Large intestine (tissue), 12 donors: ENCODE measurements around the gene S100A11. TPM values are rescaled to one million over a fixed set of nuclear protein-coding genes. Genes with fewer than 3 reads are reported as not detected.
"Not testable (repeated sequence)": the region's sequence is repeated elsewhere in the genome, so short reads cannot be mapped to it uniquely, and the experiment has no call there.

ENCODE experiments used
- DNase-seq, 2 donors: peaks; one replicate each; pipeline versions ENCODE4 v3.0.0 to v3.0.0-alpha.2; 2013
- H3K27ac ChIP-seq: one replicate; pipeline ENCODE4 v1.5.1; 2013; ENCODE audit warnings: low read length
- H3K27me3 ChIP-seq: 2 replicates; pipeline ENCODE4 v1.6.1; 2013; ENCODE audit warnings: low read length; ENCODE audit not compliant: control insufficient read depth, insufficient read depth
- H3K36me3 ChIP-seq: 2 replicates; pipeline ENCODE4 v1.6.1; 2013; ENCODE audit warnings: low read length; ENCODE audit not compliant: control insufficient read depth, insufficient read depth
- H3K4me1 ChIP-seq: one replicate; pipeline ENCODE4 v1.6.1; 2013; ENCODE audit warnings: low read length; ENCODE audit not compliant: control insufficient read depth, insufficient read depth
- H3K4me3 ChIP-seq: one replicate; pipeline ENCODE4 v1.5.1; 2013; ENCODE audit warnings: low read length
- H3K9me3 ChIP-seq: one replicate; pipeline ENCODE4 v1.6.1; 2013; ENCODE audit warnings: mild to moderate bottlenecking, low read depth, low read length, moderate library complexity; ENCODE audit not compliant: control insufficient read depth
- WGBS: methylation state at CpG from one replicate; pipeline ENCODE4 v1.1.5; 2013; ENCODE audit warnings: low lambda C conversion rate; ENCODE audit not compliant: insufficient coverage; 5-methylcytosine and 5-hydroxymethylcytosine counted together
- long read RNA-seq, 11 donors: transcript quantifications; one replicate each; lab custom pipeline, GENCODE V29; 2026
- polyA plus RNA-seq: library from polyadenylated mRNA; unstranded; fragments of 120-200 nt; gene quantifications from one replicate; pipeline ENCODE4 v1.2.1, GENCODE V29; 2013

Gene S100A11
- 314 TPM for polyA plus RNA-seq
- long read RNA-seq, donor 1, transcript S100A11-201 (3 exons, 594 nt): major isoform, 118 of 126 reads
- long read RNA-seq, donor 1, partial matches to known transcripts: 8 of 126 reads
- long read RNA-seq, donor 1, other reads (novel, unspliced or antisense): 0 of 126 reads
- long read RNA-seq, donor 2, transcript S100A11-201 (3 exons, 594 nt): major isoform, 284 of 330 reads
- long read RNA-seq, donor 2, partial matches to known transcripts: 41 of 330 reads
- long read RNA-seq, donor 2, other reads (novel, unspliced or antisense): 5 of 330 reads
- long read RNA-seq, donor 3: 0 reads
- long read RNA-seq, donor 4, transcript S100A11-201 (3 exons, 594 nt): major isoform, 22 of 22 reads
- long read RNA-seq, donor 4, partial matches to known transcripts: 0 of 22 reads
- long read RNA-seq, donor 4, other reads (novel, unspliced or antisense): 0 of 22 reads
- long read RNA-seq, donor 5, transcript S100A11-201 (3 exons, 594 nt): major isoform, 75 of 83 reads
- long read RNA-seq, donor 5, partial matches to known transcripts: 8 of 83 reads
- long read RNA-seq, donor 5, other reads (novel, unspliced or antisense): 0 of 83 reads
- long read RNA-seq, donor 6, transcript S100A11-201 (3 exons, 594 nt): major isoform, 197 of 218 reads
- long read RNA-seq, donor 6, partial matches to known transcripts: 21 of 218 reads
- long read RNA-seq, donor 6, other reads (novel, unspliced or antisense): 0 of 218 reads
- long read RNA-seq, donor 7, transcript S100A11-201 (3 exons, 594 nt): major isoform, 167 of 193 reads
- long read RNA-seq, donor 7, partial matches to known transcripts: 26 of 193 reads
- long read RNA-seq, donor 7, other reads (novel, unspliced or antisense): 0 of 193 reads
- long read RNA-seq, donor 8, transcript S100A11-201 (3 exons, 594 nt): major isoform, 309 of 333 reads
- long read RNA-seq, donor 8, partial matches to known transcripts: 16 of 333 reads
- long read RNA-seq, donor 8, other reads (novel, unspliced or antisense): 8 of 333 reads
- long read RNA-seq, donor 9, transcript S100A11-201 (3 exons, 594 nt): major isoform, 169 of 176 reads
- long read RNA-seq, donor 9, partial matches to known transcripts: 7 of 176 reads
- long read RNA-seq, donor 9, other reads (novel, unspliced or antisense): 0 of 176 reads
- long read RNA-seq, donor 10, transcript S100A11-201 (3 exons, 594 nt): major isoform, 213 of 231 reads
- long read RNA-seq, donor 10, partial matches to known transcripts: 18 of 231 reads
- long read RNA-seq, donor 10, other reads (novel, unspliced or antisense): 0 of 231 reads
- long read RNA-seq, donor 11, transcript S100A11-201 (3 exons, 594 nt): major isoform, 179 of 194 reads
- long read RNA-seq, donor 11, partial matches to known transcripts: 15 of 194 reads
- long read RNA-seq, donor 11, other reads (novel, unspliced or antisense): 0 of 194 reads

DNA sequence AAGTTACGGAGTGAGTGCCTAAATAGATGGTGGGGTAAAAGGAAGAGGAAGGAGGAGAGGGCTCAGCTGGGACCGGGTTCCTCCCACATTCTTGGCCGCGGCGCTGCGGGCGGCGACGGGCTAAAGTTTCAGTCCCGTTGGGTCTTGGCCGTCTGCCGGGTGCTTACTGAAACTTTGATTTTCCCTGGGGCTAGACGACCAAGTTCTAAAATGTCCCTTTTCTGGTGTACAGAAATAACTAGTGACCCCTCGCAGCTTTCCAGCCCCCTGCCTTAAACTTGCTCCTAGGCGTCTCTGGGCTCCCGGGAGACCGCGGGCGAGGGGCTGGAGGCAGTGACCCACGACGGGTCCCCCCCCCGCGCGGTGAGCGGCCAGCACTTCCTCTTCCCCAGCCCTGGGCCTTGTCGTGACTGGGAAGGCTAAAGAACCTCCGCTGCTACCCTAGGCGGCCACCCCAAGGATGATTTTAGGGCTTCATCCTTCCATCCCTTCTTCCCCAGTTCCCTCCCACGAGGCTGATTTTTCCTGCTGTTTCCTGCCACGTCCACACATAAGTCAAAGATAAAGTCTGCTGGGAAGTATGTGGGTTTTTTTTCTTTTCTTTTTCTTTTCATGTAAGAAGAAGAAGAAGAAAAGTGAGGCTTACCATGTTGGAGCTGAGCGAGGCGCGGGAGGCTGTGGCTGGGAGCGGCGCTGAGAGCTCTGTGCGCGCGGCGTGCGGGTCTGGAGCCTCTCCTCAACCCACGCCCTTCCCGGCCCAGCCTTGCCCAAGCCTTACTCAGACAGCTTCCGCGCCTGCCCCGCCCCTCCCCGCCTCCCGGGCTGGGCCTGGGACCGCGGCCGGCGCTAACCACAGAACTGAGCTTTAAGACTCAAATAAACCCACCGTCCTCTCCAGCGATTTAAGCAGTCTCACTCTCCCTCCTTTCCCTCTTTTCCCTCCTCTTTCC lies at the start of gene S100A11:
TSS of gene S100A11 (minus strand) at position 738 of the 950 bp plus-strand sequence. CDS start at position 649, 89 bp downstream.
- peak within 1 kb of the TSS; percentile 76 for H3K4me3 ChIP-seq
- DNase-seq: peak; percentile 86 to 91
- H3K36me3 ChIP-seq: peaks cover 18% of the 10 kb centered on the region
- H3K4me1 ChIP-seq: peaks cover 23% of the 10 kb centered on the region
- H3K9me3 ChIP-seq: no peaks in the 10 kb centered on the region
- H3K27ac ChIP-seq: peak within 1 kb of the TSS; percentile 93
- WGBS: 0% methylated on average over 2 of the region's 53 CpGs
- no peaks in the 10 kb centered on the region for H3K27me3 ChIP-seq

DNA sequence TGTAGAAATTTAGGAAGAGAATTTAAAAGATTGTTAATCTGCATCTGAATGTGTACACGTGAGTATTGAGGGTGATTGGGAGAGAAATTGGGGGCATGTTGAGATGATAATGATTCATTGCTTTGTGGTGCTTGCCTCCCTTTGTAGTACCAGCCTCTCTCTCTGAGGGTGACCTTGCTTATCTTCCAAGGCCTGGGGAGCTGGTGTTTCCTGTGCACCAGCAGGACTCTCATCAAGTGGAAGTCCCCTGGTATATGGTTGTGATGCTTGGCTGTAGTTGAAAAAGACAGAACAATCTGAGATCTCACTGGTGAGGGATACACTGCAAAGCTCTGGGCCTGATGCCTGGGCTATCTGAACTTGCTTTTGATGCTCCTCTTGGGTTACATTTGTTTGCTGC lies 48.0 kb upstream of the S100A11 start:
- H3K4me1 ChIP-seq: peaks cover 1% of the 10 kb centered on the region
- no peak for DNase-seq
- no peaks in the 10 kb centered on the region for H3K9me3 ChIP-seq
- peaks cover 22% of the 10 kb centered on the region for H3K27me3 ChIP-seq
- no peaks in the 10 kb centered on the region for H3K36me3 ChIP-seq
- no peak overlapping the region for H3K4me3 ChIP-seq
- no peak overlapping the region for H3K27ac ChIP-seq
- WGBS: no CpG with 5 or more reads among the region's 1 CpG

DNA sequence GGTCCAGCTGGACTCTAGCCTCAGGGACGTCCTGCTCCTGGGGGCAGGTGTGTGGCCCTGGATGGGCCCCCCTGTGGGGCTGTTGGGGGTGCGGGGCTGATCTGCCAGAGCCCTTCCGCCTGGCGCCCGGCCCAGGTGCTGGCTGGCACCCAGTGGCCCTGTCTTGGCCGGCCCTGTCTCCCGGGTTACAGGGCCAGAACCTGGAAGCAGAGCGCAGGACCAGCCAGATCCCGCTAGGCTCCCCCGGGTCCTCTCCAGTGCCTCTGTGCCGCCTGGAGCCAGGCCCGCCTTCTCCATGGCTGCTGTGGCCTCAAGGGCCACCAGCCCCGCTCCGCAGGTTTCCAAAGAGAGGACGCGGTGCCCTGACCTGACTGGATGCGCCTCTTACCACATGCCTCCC lies 44.2 kb upstream of the S100A11 start:
- H3K4me3 ChIP-seq, DNase-seq, H3K27ac ChIP-seq, H3K36me3 ChIP-seq, H3K9me3 ChIP-seq, H3K4me1 ChIP-seq: not testable (repeated sequence)
- H3K27me3 ChIP-seq: peaks cover 13% of the 10 kb centered on the region
- no CpG with 5 or more reads among the region's 17 CpGs for WGBS

DNA sequence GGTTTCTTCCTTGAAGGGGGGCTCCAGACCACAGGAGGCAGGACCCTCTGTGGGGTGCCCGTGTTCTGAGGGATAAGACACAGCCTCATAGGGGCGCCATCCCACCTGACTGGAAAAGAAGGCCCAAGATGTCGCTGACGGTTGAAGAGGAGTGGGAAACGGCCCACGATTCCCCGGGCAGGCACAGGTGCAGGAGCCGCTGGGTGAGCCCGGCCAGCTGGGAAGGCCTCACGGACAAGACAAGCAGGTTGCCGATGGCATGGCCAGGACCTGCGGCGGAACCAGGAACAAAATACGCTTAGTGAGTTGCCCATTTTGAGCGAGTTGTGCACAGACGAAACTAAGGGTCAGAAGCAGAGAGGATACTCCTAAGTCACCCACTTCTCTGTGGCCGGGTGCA lies 43.7 kb upstream of the S100A11 start:
- not testable (repeated sequence) for H3K36me3 ChIP-seq, H3K9me3 ChIP-seq, H3K27me3 ChIP-seq, H3K4me3 ChIP-seq, H3K27ac ChIP-seq, H3K4me1 ChIP-seq, DNase-seq
- no CpG with 5 or more reads among the region's 17 CpGs for WGBS

DNA sequence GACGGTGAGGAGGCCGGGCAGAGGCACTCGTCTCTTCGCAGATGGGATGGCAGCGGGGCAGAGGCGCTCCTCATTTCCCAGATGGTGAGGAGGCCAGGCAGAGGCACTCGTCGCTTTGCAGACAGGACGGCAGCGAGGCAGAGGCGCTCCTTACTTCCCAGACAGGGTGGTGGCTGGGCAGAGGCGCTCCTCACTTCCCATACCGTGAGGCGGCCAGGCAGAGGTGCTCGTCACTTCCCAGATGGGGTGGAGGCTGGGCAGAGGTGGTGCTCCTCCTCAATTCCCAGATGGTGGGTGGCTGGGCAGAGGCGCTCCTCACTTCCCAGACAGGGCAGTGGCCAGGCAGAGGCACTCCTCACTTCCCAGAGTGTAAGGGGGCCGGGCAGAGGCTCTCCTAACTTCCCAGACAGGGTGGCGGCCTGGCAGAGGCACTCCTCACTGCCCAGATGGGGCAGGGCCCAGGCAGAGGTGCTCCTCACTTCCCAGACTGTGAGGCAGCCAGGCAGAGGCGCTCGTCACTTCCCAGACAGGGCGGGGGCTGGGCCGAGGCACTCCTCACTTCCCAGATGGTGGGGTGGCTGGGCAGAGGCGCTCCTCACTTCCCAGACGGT lies 42.1 kb upstream of the S100A11 start:
- Histone ChIP-seq H3K27me3 (no peaks in the 10 kb centered on the region), H3K27ac (no peak overlapping the region), H3K4me3 (no peak overlapping the region), H3K9me3 (no peaks in the 10 kb centered on the region), H3K36me3 (no peaks in the 10 kb centered on the region), H3K4me1 (no peaks in the 10 kb centered on the region)
- DNase-seq: no peak
- WGBS: no CpG with 5 or more reads among the region's 24 CpGs

DNA sequence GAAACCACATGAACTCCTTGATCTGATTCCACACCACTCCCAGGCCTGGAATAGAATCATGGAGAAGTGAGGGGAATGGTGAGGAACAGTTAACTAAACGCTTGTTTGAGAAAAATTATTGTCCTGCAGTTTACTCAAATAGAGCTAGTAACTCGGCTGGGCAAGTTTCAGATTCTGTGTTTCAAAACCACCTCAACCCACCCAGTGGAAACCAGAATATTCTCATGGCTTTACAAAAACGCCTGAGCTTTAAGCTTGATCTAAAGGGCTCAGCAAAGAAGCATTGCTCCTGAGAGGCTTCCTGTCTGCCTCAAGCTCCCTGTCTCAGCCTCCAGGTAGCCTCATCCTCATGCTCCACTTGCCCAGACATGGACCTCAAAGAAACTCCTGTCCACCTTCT lies 35.5 kb upstream of the S100A11 start:
- no peak for DNase-seq
- Histone ChIP-seq H3K9me3 (no peaks in the 10 kb centered on the region), H3K4me1 (peaks cover 4% of the 10 kb centered on the region), H3K27me3 (peaks cover 5% of the 10 kb centered on the region), H3K4me3 (no peak overlapping the region), H3K27ac (no peak overlapping the region), H3K36me3 (no peaks in the 10 kb centered on the region)
- WGBS: no CpG with 5 or more reads among the region's 3 CpGs

DNA sequence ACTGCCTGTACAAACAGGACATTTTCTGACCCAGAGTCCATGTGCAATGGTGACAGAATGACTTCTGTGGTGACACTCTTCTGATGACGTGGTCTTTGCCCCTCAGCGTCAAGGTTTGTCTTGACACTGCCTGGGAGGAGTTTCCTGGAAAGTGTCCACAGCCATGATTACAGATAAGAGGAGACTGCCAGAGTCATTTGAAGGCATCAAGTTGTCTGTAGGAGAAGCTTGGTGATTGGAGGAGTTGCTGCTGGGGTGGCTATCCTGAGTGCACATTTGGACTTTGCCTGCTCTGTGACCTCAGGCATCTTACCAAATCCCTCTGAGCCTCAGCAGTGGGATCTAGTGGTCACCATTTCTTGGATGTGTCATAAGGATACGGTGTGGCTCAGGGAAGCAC lies 34.3 kb upstream of the S100A11 start:
- no peak overlapping the region for H3K4me3 ChIP-seq
- peaks cover 5% of the 10 kb centered on the region for H3K27me3 ChIP-seq
- H3K27ac ChIP-seq: no peak overlapping the region
- H3K9me3 ChIP-seq: no peaks in the 10 kb centered on the region
- DNase-seq: peak; percentile 48 to 79
- WGBS: no CpG with 5 or more reads among the region's 3 CpGs
- no peaks in the 10 kb centered on the region for H3K36me3 ChIP-seq
- peaks cover 4% of the 10 kb centered on the region for H3K4me1 ChIP-seq

DNA sequence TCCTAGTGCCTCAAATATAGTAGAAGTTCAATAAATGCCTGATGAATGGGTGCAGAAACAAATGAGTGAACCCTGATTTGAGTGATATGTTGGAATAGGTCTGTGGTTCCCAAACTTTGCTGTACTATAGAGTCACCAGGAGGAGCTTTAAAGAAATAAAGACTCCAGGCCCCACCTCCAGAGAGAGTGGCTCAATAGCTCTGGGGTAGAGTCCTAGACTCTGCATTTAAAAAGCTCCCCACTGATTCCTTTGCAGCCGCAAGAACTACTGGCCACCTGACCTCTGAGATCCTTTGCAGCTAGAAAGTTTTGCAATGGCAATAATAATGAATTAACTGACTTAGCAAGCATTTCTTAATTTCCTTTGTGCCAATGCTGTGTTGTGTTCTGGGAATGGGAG lies 31.1 kb upstream of the S100A11 start:
- no CpG with 5 or more reads among the region's 1 CpG for WGBS
- H3K4me1 ChIP-seq: peaks cover 4% of the 10 kb centered on the region

DNA sequence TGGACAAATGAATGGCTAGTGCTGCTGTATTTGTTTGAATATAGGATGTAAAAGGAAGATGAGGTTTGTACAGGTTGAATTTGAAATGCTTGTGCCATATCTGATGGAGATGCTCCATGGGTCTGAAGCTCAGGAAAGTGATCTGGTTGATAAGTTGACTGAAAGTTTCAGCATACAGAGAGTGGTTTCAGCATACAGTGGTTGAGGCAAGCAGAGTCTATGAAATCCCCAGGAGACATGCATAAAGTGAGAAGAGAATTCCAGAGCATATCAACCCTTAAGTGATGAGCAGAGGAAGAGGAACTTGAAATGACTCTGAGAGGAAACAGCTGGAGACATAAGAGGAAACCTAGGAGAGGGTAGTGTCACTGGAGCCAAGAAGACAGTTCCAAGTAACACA lies 30.3 kb upstream of the S100A11 start:
- no peak overlapping the region for H3K27ac ChIP-seq
- no peaks in the 10 kb centered on the region for H3K36me3 ChIP-seq
- peaks cover 4% of the 10 kb centered on the region for H3K4me1 ChIP-seq
- H3K27me3 ChIP-seq: peaks cover 7% of the 10 kb centered on the region
- DNase-seq: no peak
- H3K9me3 ChIP-seq: no peaks in the 10 kb centered on the region
- no peak overlapping the region for H3K4me3 ChIP-seq

More for the DNA sequence above, 31.1 kb upstream of the S100A11 start:
- H3K9me3 ChIP-seq: no peaks in the 10 kb centered on the region
- H3K4me3 ChIP-seq: no peak overlapping the region
- peaks cover 4% of the 10 kb centered on the region for H3K27me3 ChIP-seq
- no peaks in the 10 kb centered on the region for H3K36me3 ChIP-seq
- no peak for DNase-seq
- no peak overlapping the region for H3K27ac ChIP-seq
